Posterior cingulate gyrus (tissue), 11 donors: ENCODE data around the gene GJC1.

Experiments
- DNase-seq, 10 donors: peaks; one replicate each; pipeline versions ENCODE4 v3.0.0 to v3.0.0-alpha.2; 2020 to 2021; ENCODE audit warnings: mixed read lengths in 3 of 10
- intact Hi-C: fragments of 100-400 bp; cut with DNase I; formaldehyde crosslinking; loops from one replicate; pipeline ENCODE4 v1.15.1; 2023

GJC1 gene

GRCh38 chr17:44780161-44780560 is 49.9 kb downstream of the GJC1 start:
- peak in 4 of 10 donors; percentile 8 to 76 (median 60) for DNase-seq
- intact Hi-C loops: no loop called here

- intact Hi-C loops: loop anchor here (1.0 to 10.0 kb wide), 3 partner anchors 86 to 355 kb away; partner anchors contain the start of genes ACBD4 and PLCD3
- DNase-seq: peak; percentile 75 to 98 (median 87)
Measured at GRCh38 chr17:44779211-44780025, 50.7 kb downstream of the GJC1 start.

GRCh38 chr17:44778656-44779210 is 51.4 kb downstream of the GJC1 start:
- peak in 4 of 10 donors; percentile 24 to 77 (median 68) for DNase-seq
- intact Hi-C loops: loop anchor here (1.0 to 10.0 kb wide), 3 partner anchors 87 to 356 kb away; partner anchors contain the start of genes ACBD4 and PLCD3

- DNase-seq: peak in 2 of 10 donors; percentile 65 to 75
- intact Hi-C loops: loop anchor here (10.0 kb wide), 2 partner anchors 247 to 357 kb away; partner anchors contain the start of genes ACBD4 and PLCD3
Measured at GRCh38 chr17:44777394-44778348, 52.4 kb downstream of the GJC1 start.

- intact Hi-C loops: loop anchor here (10.0 kb wide), 2 partner anchors 248 to 358 kb away; partner anchors contain the start of genes ACBD4 and PLCD3
- DNase-seq: no peak
Measured at GRCh38 chr17:44776628-44777393, 53.3 kb downstream of the GJC1 start.

- DNase-seq: peak in 1 of 10 donors; percentile 94
- intact Hi-C loops: loop anchor here (10.0 kb wide), 2 partner anchors 249 to 359 kb away; partner anchors contain the start of genes ACBD4 and PLCD3
Measured at GRCh38 chr17:44775838-44776621, 54.1 kb downstream of the GJC1 start.

- intact Hi-C loops: loop anchor here (10.0 kb wide), 2 partner anchors 250 to 360 kb away; partner anchors contain the start of genes ACBD4 and PLCD3
- peak in 9 of 10 donors; percentile 90 to 99 (median 97) for DNase-seq
Measured at GRCh38 chr17:44775136-44775837, 54.8 kb downstream of the GJC1 start.

GRCh38 chr17:44774271-44775135 is 55.6 kb downstream of the GJC1 start:
- intact Hi-C loops: loop anchor here (1.0 to 10.0 kb wide), 3 partner anchors 91 to 360 kb away; partner anchors contain the start of genes ACBD4 and PLCD3
- DNase-seq: peak; percentile 82 to 98 (median 94)

GRCh38 chr17:44773140-44773539 is 56.9 kb downstream of the GJC1 start:
- intact Hi-C loops: loop anchor here (10.0 kb wide), 2 partner anchors 252 to 362 kb away; partner anchors contain the start of genes ACBD4 and PLCD3
- no peak for DNase-seq

- no peak for DNase-seq
- intact Hi-C loops: loop anchor here (10.0 kb wide), 2 partner anchors 252 to 362 kb away; partner anchors contain the start of genes ACBD4 and PLCD3
Measured at GRCh38 chr17:44772308-44773045, 57.6 kb downstream of the GJC1 start.

- intact Hi-C loops: loop anchor here (10.0 kb wide), 2 partner anchors 254 to 364 kb away; partner anchors contain the start of genes ACBD4 and PLCD3
- DNase-seq: no peak
Measured at GRCh38 chr17:44770166-44770925, 59.7 kb downstream of the GJC1 start.

GRCh38 chr17:44769647-44770084 is 60.4 kb downstream of the GJC1 start:
- intact Hi-C loops: loop anchor here (10.0 kb wide), 2 partner anchors 255 to 365 kb away; partner anchors contain the start of genes ACBD4 and PLCD3
- no peak for DNase-seq

- DNase-seq: no peak
- intact Hi-C loops: no loop called here
Measured at GRCh38 chr17:44769230-44769629, 60.9 kb downstream of the GJC1 start.

GRCh38 chr17:44768505-44769142 is 61.5 kb downstream of the GJC1 start:
- intact Hi-C loops: no loop called here
- DNase-seq: no peak

GRCh38 chr17:44767493-44767892 is 62.6 kb downstream of the GJC1 start:
- no peak for DNase-seq
- intact Hi-C loops: no loop called here
